ENCODE data around the gene DSE.

DNA sequence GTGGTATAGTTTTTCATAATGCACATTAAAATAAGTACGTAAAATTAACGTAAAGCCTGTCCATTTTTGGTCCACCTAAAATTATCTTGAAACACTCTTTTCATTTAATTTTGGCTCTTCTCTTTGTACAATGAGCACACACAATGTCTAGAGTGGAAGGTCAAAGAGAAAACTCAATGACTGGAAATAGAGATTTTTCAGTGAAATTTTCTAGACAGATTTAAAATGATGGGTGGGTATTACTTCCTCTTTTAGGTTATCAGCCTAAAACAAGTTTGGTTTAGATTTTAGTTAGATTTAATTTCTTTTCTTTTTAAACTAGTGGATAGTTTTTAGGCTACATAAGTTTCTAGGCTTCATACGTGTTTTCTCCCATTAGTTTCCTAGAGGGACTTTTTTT is 24.9 kb downstream of the DSE start:
- no peak for TF ChIP-seq CTCF (IDR thresholded peaks at IDR 0.05)
- TF ChIP-seq EZH2 (IDR thresholded peaks at IDR 0.05; ENCODE audit: borderline replicate concordance, insufficient read depth, low read depth, low read length, poor library complexity, severe bottlenecking), result no peak
